HL-60 (cell line): ENCODE results near the gene VAV2.

Source experiments
- DNase-seq, 2 experiments: peaks; one replicate each; pipeline ENCODE4 v3.0.0-alpha.2; 2010 to 2020; ENCODE audit warnings: low read depth in 1 of 2, low spot score in 1 of 2
- H3K27ac ChIP-seq: fragments of 250-450 bp; sonication (Bioruptor Pico); replicated peaks from 2 replicates; pipeline ENCODE4 v1.5.1; 2020; ENCODE audit warnings: mild to moderate bottlenecking, moderate library complexity
- H3K27me3 ChIP-seq: fragments of 250-450 bp; sonication (Bioruptor Pico); 2 replicates; pipeline ENCODE4 v1.5.1; 2021; ENCODE audit warnings: mild to moderate bottlenecking, moderate library complexity; ENCODE audit not compliant: insufficient read depth, poor library complexity, severe bottlenecking
- H3K4me3 ChIP-seq: replicated peaks from 2 replicates; pipeline ENCODE4 v1.5.1; 2011; ENCODE audit warnings: mild to moderate bottlenecking, control low read depth, low read length; ENCODE audit not compliant: insufficient read depth
- GABPA ChIP-seq: IDR thresholded peaks from 2 replicates; pipeline ENCODE4 v1.6.1; 2012; ENCODE audit warnings: low read depth
- POLR2AphosphoS5 ChIP-seq: IDR thresholded peaks from 2 replicates; pipeline ENCODE4 v1.6.1; 2012; ENCODE audit warnings: low read depth
- SPI1 ChIP-seq: IDR thresholded peaks from 2 replicates; pipeline ENCODE4 v1.6.1; 2012; ENCODE audit warnings: low read depth, mild to moderate bottlenecking, borderline replicate concordance
- TF ChIP-seq, protein P1 (sequence below): IDR thresholded peaks from one replicate; pipeline ENCODE4 v1.5.1; 2011; ENCODE audit warnings: low read length, control low read depth, inconsistent platforms; ENCODE audit not compliant: insufficient read depth
- TF ChIP-seq, protein P2 (sequence below): IDR thresholded peaks from 2 replicates; pipeline ENCODE4 v1.6.1; 2012; ENCODE audit warnings: low read depth; ENCODE audit not compliant: insufficient replicate concordance

Gene VAV2

GRCh38 chr9:133888809-133889491 lies 103.2 kb downstream of the VAV2 start:
- no peak for DNase-seq
- H3K4me3 ChIP-seq: no peak overlapping the region

GRCh38 chr9:133888048-133888808 lies 103.9 kb downstream of the VAV2 start:
- DNase-seq: no peak
- no peak for TF ChIP-seq GABPA
- TF ChIP-seq POLR2AphosphoS5: no peak
- no peak for TF ChIP-seq SPI1
- TF ChIP-seq, protein P1, sequence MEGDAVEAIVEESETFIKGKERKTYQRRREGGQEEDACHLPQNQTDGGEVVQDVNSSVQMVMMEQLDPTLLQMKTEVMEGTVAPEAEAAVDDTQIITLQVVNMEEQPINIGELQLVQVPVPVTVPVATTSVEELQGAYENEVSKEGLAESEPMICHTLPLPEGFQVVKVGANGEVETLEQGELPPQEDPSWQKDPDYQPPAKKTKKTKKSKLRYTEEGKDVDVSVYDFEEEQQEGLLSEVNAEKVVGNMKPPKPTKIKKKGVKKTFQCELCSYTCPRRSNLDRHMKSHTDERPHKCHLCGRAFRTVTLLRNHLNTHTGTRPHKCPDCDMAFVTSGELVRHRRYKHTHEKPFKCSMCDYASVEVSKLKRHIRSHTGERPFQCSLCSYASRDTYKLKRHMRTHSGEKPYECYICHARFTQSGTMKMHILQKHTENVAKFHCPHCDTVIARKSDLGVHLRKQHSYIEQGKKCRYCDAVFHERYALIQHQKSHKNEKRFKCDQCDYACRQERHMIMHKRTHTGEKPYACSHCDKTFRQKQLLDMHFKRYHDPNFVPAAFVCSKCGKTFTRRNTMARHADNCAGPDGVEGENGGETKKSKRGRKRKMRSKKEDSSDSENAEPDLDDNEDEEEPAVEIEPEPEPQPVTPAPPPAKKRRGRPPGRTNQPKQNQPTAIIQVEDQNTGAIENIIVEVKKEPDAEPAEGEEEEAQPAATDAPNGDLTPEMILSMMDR: no peak
- TF ChIP-seq, protein P2, sequence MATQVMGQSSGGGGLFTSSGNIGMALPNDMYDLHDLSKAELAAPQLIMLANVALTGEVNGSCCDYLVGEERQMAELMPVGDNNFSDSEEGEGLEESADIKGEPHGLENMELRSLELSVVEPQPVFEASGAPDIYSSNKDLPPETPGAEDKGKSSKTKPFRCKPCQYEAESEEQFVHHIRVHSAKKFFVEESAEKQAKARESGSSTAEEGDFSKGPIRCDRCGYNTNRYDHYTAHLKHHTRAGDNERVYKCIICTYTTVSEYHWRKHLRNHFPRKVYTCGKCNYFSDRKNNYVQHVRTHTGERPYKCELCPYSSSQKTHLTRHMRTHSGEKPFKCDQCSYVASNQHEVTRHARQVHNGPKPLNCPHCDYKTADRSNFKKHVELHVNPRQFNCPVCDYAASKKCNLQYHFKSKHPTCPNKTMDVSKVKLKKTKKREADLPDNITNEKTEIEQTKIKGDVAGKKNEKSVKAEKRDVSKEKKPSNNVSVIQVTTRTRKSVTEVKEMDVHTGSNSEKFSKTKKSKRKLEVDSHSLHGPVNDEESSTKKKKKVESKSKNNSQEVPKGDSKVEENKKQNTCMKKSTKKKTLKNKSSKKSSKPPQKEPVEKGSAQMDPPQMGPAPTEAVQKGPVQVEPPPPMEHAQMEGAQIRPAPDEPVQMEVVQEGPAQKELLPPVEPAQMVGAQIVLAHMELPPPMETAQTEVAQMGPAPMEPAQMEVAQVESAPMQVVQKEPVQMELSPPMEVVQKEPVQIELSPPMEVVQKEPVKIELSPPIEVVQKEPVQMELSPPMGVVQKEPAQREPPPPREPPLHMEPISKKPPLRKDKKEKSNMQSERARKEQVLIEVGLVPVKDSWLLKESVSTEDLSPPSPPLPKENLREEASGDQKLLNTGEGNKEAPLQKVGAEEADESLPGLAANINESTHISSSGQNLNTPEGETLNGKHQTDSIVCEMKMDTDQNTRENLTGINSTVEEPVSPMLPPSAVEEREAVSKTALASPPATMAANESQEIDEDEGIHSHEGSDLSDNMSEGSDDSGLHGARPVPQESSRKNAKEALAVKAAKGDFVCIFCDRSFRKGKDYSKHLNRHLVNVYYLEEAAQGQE: no peak
- Histone ChIP-seq H3K27ac (no peak overlapping the region), H3K27me3 (no peaks in the 10 kb centered on the region), H3K4me3 (no peak overlapping the region)

More at GRCh38 chr9:133888809-133889491, 103.2 kb downstream of the VAV2 start:
- Histone ChIP-seq H3K27me3 (no peaks in the 10 kb centered on the region), H3K27ac (no peak overlapping the region)
- TF ChIP-seq SPI1: no peak
- TF ChIP-seq, protein P1: no peak
- TF ChIP-seq GABPA: no peak
- no peak for TF ChIP-seq POLR2AphosphoS5
- TF ChIP-seq, protein P2: no peak

GRCh38 chr9:133887540-133888047 lies 104.5 kb downstream of the VAV2 start:
- DNase-seq: no peak
- Histone ChIP-seq H3K27me3 (no peaks in the 10 kb centered on the region), H3K4me3 (no peak overlapping the region), H3K27ac (no peak overlapping the region)
- TF ChIP-seq, protein P2: no peak
- TF ChIP-seq POLR2AphosphoS5 (no peak), SPI1 (no peak), GABPA (no peak)
- TF ChIP-seq, protein P1: no peak
